ENCODE data around the gene LIMS2.

Gene LIMS2

GRCh38 chr2:127639111-127639474, 36.2 kb downstream of the LIMS2 start:
- TF ChIP-seq, protein P1, sequence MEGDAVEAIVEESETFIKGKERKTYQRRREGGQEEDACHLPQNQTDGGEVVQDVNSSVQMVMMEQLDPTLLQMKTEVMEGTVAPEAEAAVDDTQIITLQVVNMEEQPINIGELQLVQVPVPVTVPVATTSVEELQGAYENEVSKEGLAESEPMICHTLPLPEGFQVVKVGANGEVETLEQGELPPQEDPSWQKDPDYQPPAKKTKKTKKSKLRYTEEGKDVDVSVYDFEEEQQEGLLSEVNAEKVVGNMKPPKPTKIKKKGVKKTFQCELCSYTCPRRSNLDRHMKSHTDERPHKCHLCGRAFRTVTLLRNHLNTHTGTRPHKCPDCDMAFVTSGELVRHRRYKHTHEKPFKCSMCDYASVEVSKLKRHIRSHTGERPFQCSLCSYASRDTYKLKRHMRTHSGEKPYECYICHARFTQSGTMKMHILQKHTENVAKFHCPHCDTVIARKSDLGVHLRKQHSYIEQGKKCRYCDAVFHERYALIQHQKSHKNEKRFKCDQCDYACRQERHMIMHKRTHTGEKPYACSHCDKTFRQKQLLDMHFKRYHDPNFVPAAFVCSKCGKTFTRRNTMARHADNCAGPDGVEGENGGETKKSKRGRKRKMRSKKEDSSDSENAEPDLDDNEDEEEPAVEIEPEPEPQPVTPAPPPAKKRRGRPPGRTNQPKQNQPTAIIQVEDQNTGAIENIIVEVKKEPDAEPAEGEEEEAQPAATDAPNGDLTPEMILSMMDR (IDR thresholded peaks at IDR 0.05; ENCODE audit: low read depth, low read length): no peak
- Histone ChIP-seq H3K27me3 (no peaks in the 10 kb centered on the region), H3K36me3 (no peaks in the 10 kb centered on the region), H3K4me1 (peaks cover 6% of the 10 kb centered on the region), H3K9me3 (no peaks in the 10 kb centered on the region), H3K4me3 (ENCODE audit: low read depth, low read length) (no peak overlapping the region)
- no peak for DNase-seq

GRCh38 chr2:127638361-127639110, 36.8 kb downstream of the LIMS2 start:
- Histone ChIP-seq H3K36me3 (no peaks in the 10 kb centered on the region), H3K9me3 (no peaks in the 10 kb centered on the region), H3K4me3 (ENCODE audit: low read depth, low read length) (no peak overlapping the region), H3K27me3 (no peaks in the 10 kb centered on the region), H3K4me1 (peaks cover 6% of the 10 kb centered on the region)
- DNase-seq: no peak
- TF ChIP-seq, protein P1 (IDR thresholded peaks at IDR 0.05; ENCODE audit: low read depth, low read length): no peak

GRCh38 chr2:127637725-127638252, 37.5 kb downstream of the LIMS2 start:
- TF ChIP-seq, protein P1 (IDR thresholded peaks at IDR 0.05; ENCODE audit: low read depth, low read length): no peak
- no peaks in the 10 kb centered on the region for H3K36me3 ChIP-seq
- H3K4me3 ChIP-seq (ENCODE audit: low read depth, low read length): no peak overlapping the region
- no peaks in the 10 kb centered on the region for H3K27me3 ChIP-seq
- DNase-seq: no peak
- H3K4me1 ChIP-seq: peaks cover 6% of the 10 kb centered on the region
- H3K9me3 ChIP-seq: no peaks in the 10 kb centered on the region

DNA sequence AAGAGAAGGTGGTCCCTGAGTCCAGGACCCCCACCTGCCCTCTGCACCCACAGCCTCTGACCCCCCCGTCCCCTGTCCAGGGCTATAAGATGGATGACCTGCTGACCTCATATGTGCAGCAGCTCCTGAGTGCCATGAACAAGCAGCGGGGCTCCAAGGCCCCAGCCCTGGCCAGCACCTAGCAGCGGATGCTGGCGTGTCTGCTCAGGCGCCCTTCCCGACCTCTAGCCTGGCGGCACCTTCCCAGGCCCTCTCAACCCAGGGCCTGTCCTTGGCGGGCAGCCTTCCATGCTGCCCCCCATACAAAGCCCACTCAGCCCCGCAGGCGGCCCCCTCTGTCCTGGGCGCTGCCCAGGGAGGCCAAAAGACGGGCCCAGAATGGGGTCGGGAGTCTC, 38.1 kb downstream of the LIMS2 start:
- TF ChIP-seq, protein P1 (IDR thresholded peaks at IDR 0.05; ENCODE audit: low read depth, low read length): no peak
- Histone ChIP-seq H3K4me1 (peaks cover 6% of the 10 kb centered on the region), H3K36me3 (no peaks in the 10 kb centered on the region), H3K4me3 (ENCODE audit: low read depth, low read length) (no peak overlapping the region), H3K27me3 (no peaks in the 10 kb centered on the region), H3K9me3 (no peaks in the 10 kb centered on the region)
- DNase-seq: no peak

DNA sequence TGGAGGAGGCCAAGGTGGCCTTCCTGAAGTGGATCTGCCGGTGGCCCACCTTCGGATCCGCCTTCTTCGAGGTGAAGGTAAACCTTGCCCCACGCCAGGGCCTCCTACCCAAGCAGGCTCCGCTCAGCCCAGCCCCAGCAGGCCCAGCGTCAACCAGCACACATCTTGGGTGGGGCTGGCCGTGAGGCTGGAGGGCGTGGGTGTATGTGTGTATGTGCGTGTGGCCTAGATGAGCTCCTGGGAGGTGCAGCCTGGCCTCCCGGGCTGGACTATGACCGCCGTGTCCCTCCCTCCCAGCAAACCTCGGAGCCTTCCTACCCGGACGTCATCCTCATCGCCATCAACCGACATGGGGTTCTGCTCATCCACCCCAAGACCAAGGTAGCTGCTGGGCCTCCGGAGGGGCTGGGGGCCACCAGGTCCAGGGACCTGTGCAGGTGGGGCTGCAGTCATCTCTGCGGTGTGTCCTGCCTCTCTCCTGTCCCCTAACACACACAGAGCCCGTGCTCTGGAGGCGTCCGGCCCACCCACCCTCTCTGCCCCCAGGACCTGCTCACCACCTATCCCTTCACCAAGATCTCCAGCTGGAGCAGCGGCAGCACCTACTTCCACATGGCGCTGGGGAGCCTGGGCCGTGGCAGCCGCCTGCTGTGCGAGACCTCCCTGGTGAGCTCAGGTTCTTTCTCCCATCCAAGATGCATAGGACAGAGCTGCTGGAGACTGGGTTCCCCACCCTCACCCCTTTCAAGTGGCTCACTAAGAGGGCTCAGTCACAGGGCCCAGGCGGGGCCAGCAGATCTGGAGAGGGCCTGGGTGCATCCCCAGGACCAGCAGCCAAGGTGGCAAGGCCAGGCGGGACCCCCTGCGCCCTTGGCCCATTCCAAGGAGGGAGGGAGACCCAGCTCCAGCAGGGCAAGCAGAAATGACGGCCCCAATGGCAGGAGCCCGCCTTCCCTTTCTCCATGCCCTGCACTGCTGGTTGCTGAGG, 38.8 kb downstream of the LIMS2 start:
- Histone ChIP-seq H3K9me3 (no peaks in the 10 kb centered on the region), H3K4me3 (ENCODE audit: low read depth, low read length) (no peak overlapping the region), H3K27me3 (no peaks in the 10 kb centered on the region), H3K36me3 (no peaks in the 10 kb centered on the region), H3K4me1 (peaks cover 6% of the 10 kb centered on the region)
- TF ChIP-seq, protein P1 (IDR thresholded peaks at IDR 0.05; ENCODE audit: low read depth, low read length): no peak
- no peak for DNase-seq

Data from BE2C (cell line).